Keratinocyte (primary cell): ENCODE measurements around the gene SKI. TPM values are rescaled to one million over a fixed set of nuclear protein-coding genes. Genes with fewer than 3 reads are reported as not detected.

Source experiments
- DNase-seq: peaks from one replicate; pipeline ENCODE4 v3.0.0-alpha.2; 2011; ENCODE audit warnings: low read depth, missing footprints, low spot score
- FAIRE-seq: peaks from 2 replicates; lab custom pipeline; 2011; peaks lifted over from hg19 to GRCh38; lab: Jason Lieb, UNC
- H2AFZ ChIP-seq: 2 replicates; pipeline ENCODE4 v1.6.0; 2012; ENCODE audit warnings: low read length, control low read depth, inconsistent platforms; ENCODE audit not compliant: control insufficient read depth
- H3K27ac ChIP-seq: 2 replicates; pipeline ENCODE4 v1.5.1; 2011; ENCODE audit warnings: low read length; ENCODE audit not compliant: control insufficient read depth, insufficient read depth
- H3K27me3 ChIP-seq: 3 replicates; pipeline ENCODE4 v1.6.0; 2011; ENCODE audit warnings: low read length; ENCODE audit not compliant: control insufficient read depth, insufficient read depth; ENCODE audit errors: extremely low read depth
- H3K36me3 ChIP-seq, 2 experiments: 2 replicates in 1 of 2; 3 replicates in 1 of 2; pipeline ENCODE4 v1.5.1; 2011; ENCODE audit warnings: low read length in 2 of 2, mild to moderate bottlenecking in 1 of 2; ENCODE audit not compliant: control insufficient read depth in 2 of 2, insufficient read depth in 2 of 2; ENCODE audit errors: extremely low read depth in 1 of 2
- H3K4me1 ChIP-seq: 3 replicates; pipeline ENCODE4 v1.5.1; 2011; ENCODE audit warnings: low read length; ENCODE audit not compliant: control insufficient read depth, insufficient read depth; ENCODE audit errors: extremely low read depth
- H3K4me2 ChIP-seq: 3 replicates; pipeline ENCODE4 v1.6.0; 2011; ENCODE audit warnings: low read depth, low read length; ENCODE audit not compliant: control insufficient read depth, insufficient read depth; ENCODE audit errors: extremely low read depth
- H3K4me3 ChIP-seq, 3 experiments: fragments of 200-600 bp in 1 of 3; sonication (generic) in 1 of 3; 2 replicates in 2 of 3; 3 replicates in 1 of 3; pipeline ENCODE4 v1.5.1; 2011 to 2016; ENCODE audit warnings: low read length in 3 of 3, mild to moderate bottlenecking in 3 of 3, control low read depth in 2 of 3, inconsistent platforms in 1 of 3, low read depth in 1 of 3, mixed read lengths in 1 of 3, mixed run types in 1 of 3, moderate library complexity in 1 of 3; ENCODE audit not compliant: control insufficient read depth in 2 of 3, insufficient read depth in 2 of 3; ENCODE audit errors: extremely low read depth in 1 of 3
- H3K79me2 ChIP-seq: 2 replicates; pipeline ENCODE4 v1.6.0; 2012; ENCODE audit warnings: low read length; ENCODE audit not compliant: control insufficient read depth, insufficient read depth
- H3K9ac ChIP-seq: 3 replicates; pipeline ENCODE4 v1.6.0; 2011; ENCODE audit warnings: low read length; ENCODE audit not compliant: control insufficient read depth, insufficient read depth; ENCODE audit errors: extremely low read depth
- H3K9me1 ChIP-seq: 3 replicates; pipeline ENCODE4 v1.6.0; 2011; ENCODE audit warnings: low read length; ENCODE audit not compliant: control insufficient read depth, insufficient read depth; ENCODE audit errors: extremely low read depth
- H3K9me3 ChIP-seq: 2 replicates; pipeline ENCODE4 v1.5.1; 2012; ENCODE audit warnings: low read depth, low read length; ENCODE audit not compliant: control insufficient read depth
- H4K20me1 ChIP-seq: 3 replicates; pipeline ENCODE4 v1.6.0; 2011; ENCODE audit warnings: low read length; ENCODE audit not compliant: control insufficient read depth, insufficient read depth; ENCODE audit errors: extremely low read depth
- CTCF ChIP-seq, 3 experiments: IDR thresholded peaks in 1 of 3; conservative IDR thresholded peaks in 1 of 3; optimal IDR thresholded peaks in 1 of 3; 2 replicates in 2 of 3; 3 replicates in 1 of 3; pipeline versions ENCODE3 to v1.5.1; 2011; ENCODE audit warnings: low read length in 3 of 3, mild to moderate bottlenecking in 3 of 3, moderate library complexity in 2 of 3, control low read depth in 1 of 3, inconsistent platforms in 1 of 3; ENCODE audit not compliant: insufficient read depth in 2 of 3; ENCODE audit errors: extremely low read depth in 1 of 3
- EZH2 ChIP-seq: IDR thresholded peaks from one replicate; pipeline ENCODE4 v1.6.1; 2012; ENCODE audit warnings: inconsistent platforms, mild to moderate bottlenecking, low read length, moderate library complexity
- dilution Hi-C: fragments of 300-500 bp; cut with MboI; formaldehyde crosslinking; loops from one replicate; pipeline ENCODE4 v1.7.0; 2020; ENCODE audit warnings: low sequenced_read_pairs; ENCODE audit not compliant: extremely low pct_ligation_motif_present
- polyA plus RNA-seq, 5 experiments: library from polyadenylated mRNA; depleted of rRNA in 3 of 5; stranded (reverse) in 3 of 5; stranded (forward) in 1 of 5; unstranded in 1 of 5; fragments of >200 nt; gene quantifications; 1 replicate in 1 of 5; 2 replicates in 3 of 5; 3 replicates in 1 of 5; pipeline versions ENCODE4 v1.2.1 to v1.2.3, GENCODE V29; 2011 to 2012; ENCODE audit warnings: missing spikeins in 2 of 5, low read depth in 1 of 5, low replicate concordance in 1 of 5

The SKI gene
- polyA plus RNA-seq, 1 donor (not counting 4 experiments of a cell fraction or from before 2014, with no cell fraction given), result 4.8 TPM

GRCh38 chr1:2343023-2343935 is 115.2 kb downstream of the SKI start:
- Histone ChIP-seq H3K36me3 (no peaks in the 10 kb centered on the region), H4K20me1 (no peaks in the 10 kb centered on the region), H3K27ac (no peak overlapping the region), H3K4me3 (no peak overlapping the region), H3K27me3 (no peaks in the 10 kb centered on the region), H3K9me1 (no peaks in the 10 kb centered on the region), H3K4me2 (no peak overlapping the region), H2AFZ (no peak overlapping the region), H3K79me2 (no peaks in the 10 kb centered on the region), H3K4me1 (peaks cover 8% of the 10 kb centered on the region), H3K9ac (no peak overlapping the region), H3K9me3 (no peaks in the 10 kb centered on the region)
- FAIRE-seq (no peak), DNase-seq (no peak)
- dilution Hi-C loops, result no loop called here
- TF ChIP-seq CTCF (optimal IDR thresholded peaks at IDR 0.05 in 1 of 3, IDR thresholded peaks at IDR 0.05 in 1 of 3, conservative IDR thresholded peaks at IDR 0.05 in 1 of 3; ENCODE audit: extremely low read depth in 1 of 3, insufficient read depth in 2 of 3, low read length in 3 of 3), result no peak
- TF ChIP-seq EZH2, result no peak

- FAIRE-seq (no peak), DNase-seq (no peak)
- no peaks in the 10 kb centered on the region for H3K36me3 ChIP-seq
- H3K9me1 ChIP-seq, result no peaks in the 10 kb centered on the region
- TF ChIP-seq EZH2 (no peak), CTCF (optimal IDR thresholded peaks at IDR 0.05 in 1 of 3, IDR thresholded peaks at IDR 0.05 in 1 of 3, conservative IDR thresholded peaks at IDR 0.05 in 1 of 3; ENCODE audit: extremely low read depth in 1 of 3, insufficient read depth in 2 of 3, low read length in 3 of 3) (no peak)
- no peaks in the 10 kb centered on the region for H3K79me2 ChIP-seq
- H3K4me1 ChIP-seq, result peaks cover 8% of the 10 kb centered on the region
- no peak overlapping the region for H3K27ac ChIP-seq
- H4K20me1 ChIP-seq, result no peaks in the 10 kb centered on the region
- H3K4me2 ChIP-seq, result peak overlapping the region; percentile 45
- no peak overlapping the region for H3K9ac ChIP-seq
- no peaks in the 10 kb centered on the region for H3K27me3 ChIP-seq
- dilution Hi-C loops, result no loop called here
- no peaks in the 10 kb centered on the region for H3K9me3 ChIP-seq
- H2AFZ ChIP-seq, result no peak overlapping the region
- H3K4me3 ChIP-seq, result no peak overlapping the region
Measured at GRCh38 chr1:2344121-2344681, 116.1 kb downstream of the SKI start.
